Fibroblast of peridontal ligament (primary cell): ENCODE measurements around the gene RAPGEF2.
"Not testable (repeated sequence)": the region's sequence is repeated elsewhere in the genome, so short reads cannot be mapped to it uniquely, and the experiment has no call there.

Experiments used
- DNase-seq: peaks from one replicate; pipeline ENCODE4 v3.0.0-alpha.2; 2010; ENCODE audit errors: extremely low read depth

Gene RAPGEF2

DNA sequence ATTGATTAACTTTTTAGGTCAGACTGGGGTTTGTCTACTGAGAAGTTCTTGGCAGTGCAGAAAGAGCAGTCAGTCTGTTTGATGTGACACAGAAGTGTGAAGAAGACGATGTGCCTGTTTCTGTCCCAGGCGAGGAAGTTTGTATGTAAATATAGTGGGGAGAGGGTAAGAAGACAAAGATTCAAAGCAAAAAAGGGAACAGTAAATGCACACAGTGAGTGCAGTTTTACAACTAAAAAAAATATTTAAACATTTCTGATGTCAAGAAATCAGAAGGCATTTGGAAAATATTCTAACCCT is 264.9 kb downstream of the RAPGEF2 start:
- no peak for DNase-seq

DNA sequence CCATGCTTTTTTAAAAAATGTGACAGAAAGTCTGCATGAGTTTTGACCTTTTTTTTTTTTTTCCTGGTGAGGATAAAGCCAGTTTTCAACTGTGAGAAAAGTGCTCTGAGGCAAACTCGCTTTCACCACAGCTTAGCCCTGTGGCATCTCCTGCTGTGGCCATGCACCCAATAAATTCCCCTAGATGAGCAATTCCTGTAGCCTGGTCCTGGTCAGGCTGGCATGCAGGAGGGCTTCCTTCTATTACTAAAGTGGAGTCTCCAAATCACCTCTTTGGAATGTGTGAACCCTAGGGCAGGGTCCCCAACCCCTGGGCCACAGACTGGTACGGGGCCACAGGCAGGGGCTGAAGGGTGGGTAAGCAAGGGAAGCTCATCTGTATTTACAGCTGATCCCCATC is 265.4 kb downstream of the RAPGEF2 start:
- no peak for DNase-seq

DNA sequence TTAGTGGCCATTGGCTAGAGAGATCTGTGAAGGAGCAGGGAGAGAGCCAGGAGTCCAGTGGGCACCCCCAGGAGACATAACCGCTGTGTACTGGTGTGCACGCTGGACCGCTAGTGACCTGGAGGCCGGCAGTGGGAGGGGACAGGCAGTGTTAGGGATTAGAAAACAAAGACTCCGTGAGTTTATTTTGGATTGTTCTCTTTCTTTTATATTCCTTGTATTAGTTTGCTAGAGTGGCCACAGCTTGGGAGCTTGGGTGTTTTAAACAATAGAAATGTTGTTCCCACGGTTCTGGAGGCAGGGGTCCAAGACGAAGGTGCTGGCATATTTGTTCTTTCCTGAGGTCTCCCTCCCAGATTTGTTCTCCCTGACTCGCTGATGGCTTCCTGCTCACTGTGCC is 266.4 kb downstream of the RAPGEF2 start:
- no peak for DNase-seq

DNA sequence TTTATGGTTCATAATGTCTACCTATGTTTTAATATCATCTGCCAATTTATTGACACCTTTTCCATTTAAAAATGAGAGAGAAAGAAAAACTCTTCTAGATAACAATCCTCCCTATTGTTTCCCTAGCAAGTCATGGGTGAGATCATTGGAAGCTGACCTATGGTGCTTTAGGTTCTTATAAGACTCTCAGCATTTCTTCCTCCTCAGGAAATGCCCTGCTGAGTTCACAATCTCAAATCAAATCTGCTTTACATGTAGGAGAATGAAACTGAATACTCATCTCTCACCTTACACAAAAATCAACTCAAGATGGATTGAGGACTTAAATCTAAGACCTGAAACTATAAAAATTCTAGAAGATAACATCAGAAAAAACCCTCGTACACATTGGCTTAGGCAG is 267.4 kb downstream of the RAPGEF2 start:
- DNase-seq = no peak

DNA sequence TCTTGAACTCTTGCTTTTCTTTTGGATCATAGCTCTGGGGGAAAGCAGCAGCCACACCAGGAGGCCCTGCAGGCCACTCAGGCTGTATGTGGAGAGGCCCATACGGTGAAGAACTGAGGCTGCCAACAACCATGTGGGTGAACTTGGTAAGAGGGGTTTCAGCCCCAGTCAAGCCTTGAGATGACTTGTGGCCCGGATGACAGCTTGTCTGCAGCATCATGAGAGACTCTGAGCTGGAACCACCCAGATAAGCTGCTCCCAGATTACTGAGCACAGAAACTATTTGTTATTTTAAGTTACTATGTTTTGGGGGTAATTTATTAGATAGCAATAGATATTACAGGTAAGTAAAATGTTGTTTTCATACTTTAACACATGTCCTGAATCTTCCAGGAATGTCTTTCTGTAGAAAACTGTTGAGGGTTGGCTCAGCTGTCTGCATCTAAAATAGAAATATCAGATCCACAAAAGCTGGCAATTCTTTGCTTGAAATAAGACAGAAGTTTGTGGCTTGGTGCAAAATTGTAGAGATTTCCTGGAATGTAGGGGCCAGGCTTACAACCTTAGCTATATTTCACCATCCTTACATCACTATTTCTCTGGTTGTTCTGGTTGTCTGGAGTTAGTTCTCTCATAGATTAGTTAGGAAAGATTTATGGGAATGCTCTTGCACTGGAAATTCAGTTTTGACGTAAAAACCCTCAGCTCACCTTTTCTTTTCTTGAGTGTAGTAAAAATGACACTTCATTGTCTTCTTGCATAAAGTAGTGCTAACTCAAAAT is 272.1 kb downstream of the RAPGEF2 start:
- DNase-seq = peak; percentile 90

DNA sequence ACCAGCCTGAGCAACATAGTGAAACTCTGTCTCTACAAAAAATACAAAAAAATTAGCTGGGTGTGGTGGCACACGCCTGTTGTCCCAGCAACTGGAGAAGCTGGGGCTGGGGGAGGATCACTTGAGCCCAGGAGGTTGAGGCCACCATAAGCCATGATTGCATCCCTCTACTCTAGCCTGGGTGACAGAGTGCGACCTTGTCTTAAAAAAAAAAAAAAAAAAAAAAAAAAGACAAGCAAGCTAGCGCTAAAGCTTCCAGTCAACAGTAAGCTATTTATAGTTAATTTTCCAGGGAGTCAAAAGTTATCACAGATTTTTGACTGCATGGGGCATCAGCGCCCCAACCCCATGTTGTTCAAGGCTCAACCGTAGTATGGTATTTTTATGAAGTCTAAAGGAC is 273.4 kb downstream of the RAPGEF2 start:
- no peak for DNase-seq

DNA sequence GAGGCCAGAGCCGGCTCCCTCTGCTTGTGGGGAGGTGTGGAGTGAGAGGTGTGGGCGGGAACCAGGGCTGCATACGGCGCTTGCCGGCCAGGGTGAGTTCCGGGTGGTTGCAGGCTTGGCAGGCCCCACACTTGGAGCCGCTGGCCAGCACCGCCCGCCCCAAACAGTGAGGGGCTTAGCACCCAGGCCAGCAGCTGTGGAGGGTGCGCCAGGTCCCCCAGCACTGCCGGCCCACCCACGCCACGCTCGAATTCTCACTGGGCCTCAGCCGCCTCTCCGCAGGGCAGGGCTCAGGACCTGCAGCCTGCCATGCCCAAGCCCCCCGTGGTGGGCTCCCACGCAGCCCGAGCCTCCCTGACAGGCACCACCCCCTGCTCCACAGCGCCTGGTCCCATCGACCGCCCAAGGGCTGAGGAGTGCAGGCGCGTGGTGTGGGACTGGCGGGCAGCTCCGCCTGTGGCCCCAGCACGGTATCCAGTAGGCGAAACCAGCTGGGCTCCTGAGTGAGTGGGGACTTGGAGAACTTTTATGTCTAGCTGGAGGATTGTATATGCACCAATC is 275.3 kb downstream of the RAPGEF2 start:
- DNase-seq = no peak

DNA sequence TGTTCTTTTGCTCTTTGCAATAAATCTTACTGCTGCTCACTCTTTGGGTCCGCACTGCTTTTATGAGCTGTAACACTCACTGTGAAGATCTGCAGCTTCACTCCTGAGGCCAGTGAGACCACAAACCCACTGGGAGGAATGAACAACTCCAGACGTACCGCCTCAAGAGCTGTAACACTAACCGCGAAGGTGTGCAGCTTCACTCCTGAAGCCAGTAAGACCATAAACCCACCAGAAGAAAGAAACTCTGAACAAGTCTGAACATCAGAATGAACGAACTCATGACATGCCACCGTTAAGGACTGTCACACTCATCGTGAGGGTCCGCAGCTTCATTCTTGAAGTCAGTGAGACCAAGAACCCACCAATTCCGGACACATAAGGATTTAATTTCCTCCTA is 276.2 kb downstream of the RAPGEF2 start:
- not testable (repeated sequence) for DNase-seq

DNA sequence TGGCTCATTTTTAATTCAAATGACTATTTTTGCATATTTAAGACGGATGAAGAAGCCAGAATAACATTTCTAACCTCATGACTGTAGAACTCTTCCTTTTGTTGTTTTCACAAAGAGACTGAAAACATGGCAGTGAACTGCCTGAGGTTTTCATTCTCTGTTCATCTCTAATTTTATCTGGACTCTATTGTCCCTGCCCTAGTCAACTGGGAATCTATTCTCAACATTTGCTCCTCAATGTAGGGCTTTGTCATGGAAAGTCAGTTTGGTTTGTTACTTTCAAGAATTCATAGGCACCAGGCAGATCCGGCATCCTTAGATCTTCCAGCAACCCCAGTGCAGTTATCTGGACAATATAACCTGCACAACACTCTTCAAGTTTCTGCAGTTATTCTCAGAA is 277.0 kb downstream of the RAPGEF2 start:
- no peak for DNase-seq

DNA sequence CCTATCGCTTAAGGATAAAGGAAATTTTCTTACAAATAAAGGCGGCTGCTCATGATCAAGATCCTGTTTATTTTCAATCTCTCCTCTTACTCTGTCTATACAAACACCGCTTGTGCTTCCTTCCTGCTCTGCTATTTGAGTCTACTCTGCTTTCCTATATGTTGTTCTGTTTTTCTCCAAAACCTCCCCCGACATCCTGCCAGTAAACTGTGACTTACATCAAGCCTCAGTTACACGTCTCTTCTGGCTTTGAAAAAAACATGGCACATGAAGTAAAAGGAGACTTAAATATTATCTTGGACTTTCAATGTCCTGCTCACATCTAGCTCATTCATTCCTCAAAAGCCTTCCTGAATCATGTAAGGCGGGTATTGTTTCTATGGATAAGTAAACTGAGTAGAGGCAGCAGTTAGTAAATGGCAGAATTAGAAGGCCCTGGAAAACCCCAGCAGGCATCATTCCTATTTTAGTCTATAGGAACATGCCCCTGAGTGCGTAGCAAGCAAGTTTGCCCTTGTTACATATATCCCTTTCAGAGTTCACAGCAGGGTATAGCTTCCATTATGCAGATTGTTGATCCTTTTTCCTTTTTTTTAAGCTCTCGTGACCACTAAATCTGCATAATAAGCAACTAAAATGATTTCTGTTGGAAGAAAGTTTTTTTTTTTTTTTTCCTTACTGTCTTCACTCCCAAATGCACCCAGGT is 280.1 kb downstream of the RAPGEF2 start:
- no peak for DNase-seq

DNA sequence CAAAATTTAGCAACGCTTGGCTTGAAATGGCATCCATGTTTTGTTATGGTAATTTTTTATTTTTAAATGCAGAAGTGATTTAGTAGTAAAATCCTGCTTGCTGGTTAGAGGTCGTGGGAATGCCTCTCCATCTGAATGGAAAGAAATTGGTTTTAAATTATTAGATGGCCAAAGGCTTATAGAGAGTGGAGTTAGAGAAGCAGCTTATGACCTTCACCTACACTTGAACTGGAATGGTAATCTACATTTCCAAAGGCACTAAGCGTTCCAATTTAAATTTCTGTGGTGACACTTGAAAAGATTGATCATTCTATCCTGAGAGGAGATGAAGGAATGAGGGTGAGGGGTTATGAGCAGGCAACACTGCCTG is 280.7 kb downstream of the RAPGEF2 start:
- no peak for DNase-seq

DNA sequence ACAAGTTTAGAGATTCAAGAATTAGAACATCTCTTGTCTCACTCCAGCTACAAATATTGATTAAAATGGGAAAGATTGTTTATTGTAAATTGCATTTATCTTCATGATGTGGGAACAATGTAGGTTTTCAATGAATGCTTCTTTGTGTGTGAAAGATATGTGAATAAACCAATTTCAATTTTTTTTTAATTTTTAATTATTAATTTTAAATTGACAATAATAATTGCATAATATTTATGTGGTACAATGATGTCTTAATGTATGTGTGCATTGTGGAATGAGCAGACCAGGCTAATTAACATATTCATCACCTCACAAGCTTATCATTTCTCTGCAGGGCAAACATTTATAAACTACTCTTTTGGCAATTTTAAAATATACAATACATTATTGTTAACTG is 281.1 kb downstream of the RAPGEF2 start:
- DNase-seq = no peak

DNA sequence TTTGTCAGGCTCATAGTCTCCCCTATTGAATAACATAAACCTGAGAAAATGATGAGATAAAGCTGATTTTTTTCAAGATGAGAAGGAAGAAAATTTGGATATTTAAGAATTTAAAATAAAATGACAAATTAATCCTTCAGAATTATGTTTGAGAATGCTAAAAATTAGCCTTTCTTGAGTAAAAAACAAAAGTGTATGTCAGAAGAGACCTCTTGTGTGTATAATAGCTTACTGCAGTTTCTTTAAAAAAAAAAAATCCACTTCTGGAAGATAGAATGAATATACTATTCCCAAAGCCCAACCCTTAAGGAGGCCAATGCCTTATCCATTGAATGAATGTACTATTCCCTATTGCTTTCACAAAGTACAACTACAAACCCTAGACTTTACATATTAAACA is 281.8 kb downstream of the RAPGEF2 start:
- DNase-seq = peak; percentile 49

DNA sequence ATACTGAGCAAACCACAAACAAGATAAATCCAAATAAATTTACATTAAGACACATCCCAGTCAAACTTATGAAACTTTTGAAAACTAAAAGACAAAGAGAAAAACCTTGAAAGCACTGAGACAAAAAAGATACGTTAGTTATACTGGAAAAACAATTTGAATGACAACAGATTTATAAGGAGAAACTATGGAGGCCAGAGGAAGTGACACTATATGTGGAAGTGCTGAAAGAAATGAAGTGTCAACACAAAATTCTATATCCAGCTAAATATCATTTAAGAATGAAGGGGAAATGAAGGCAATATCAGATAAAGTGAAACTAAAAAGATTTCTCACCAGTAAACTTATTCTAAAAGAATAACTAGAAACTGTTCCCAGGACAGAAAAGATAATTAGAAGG is 283.7 kb downstream of the RAPGEF2 start:
- no peak for DNase-seq

DNA sequence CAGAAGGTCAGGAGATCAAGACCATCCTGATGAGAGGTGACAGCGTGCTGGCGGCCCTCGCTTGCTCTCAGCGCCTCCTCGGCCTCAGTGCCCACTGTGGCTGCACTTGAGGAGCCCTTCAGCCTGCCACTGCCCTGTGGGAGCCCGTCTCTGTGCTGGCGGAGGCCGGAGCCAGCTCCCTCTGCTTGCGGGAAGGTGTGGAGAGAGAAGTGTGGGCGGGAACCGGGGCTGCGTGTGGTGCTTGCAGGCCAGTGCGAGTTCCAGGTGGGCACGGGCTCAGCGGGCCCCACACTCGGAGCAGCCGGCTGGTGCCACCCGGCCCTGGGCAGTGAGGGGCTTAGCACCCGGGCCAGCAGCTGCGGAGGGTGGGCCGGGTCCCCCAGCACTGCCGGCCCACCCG is 286.9 kb downstream of the RAPGEF2 start:
- DNase-seq = no peak

DNA sequence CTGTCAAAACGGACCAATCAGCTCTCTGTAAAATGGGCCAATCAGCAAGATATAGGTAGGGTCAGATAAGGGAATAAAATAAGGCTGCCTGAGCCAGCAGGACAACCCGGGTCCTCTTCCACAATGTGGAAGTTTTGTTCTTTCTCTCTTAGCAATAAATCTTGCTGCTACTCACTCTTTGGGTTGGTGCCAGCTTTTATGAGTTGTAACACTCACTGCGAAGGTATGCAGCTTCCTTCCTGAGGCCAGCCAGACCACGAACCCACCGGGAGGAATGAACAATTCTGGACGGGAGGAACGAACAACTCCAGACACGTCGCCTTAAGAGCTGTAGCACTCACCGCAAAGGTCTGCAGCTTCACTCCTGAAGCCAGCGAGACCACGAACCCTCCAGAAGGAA is 287.8 kb downstream of the RAPGEF2 start:
- DNase-seq = peak; percentile 89

DNA sequence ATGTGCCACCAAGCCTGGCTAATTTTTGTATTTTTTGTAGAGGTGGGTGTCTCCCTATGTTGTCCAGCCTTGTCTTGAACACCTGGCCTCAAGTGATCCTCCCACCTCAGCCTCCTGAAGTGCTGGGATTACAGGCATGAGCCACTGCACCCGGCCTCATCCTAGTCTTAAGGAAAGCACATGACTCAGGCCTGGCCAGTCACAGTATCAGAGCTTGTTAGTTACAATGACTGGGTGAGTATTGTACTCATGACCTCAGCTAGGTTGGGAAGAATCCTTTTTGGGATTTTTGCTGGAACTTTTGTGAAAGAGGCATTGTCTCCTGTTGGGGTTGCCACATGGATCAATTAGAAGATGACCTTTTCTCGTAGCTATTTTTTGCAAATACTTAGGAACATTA is 292.8 kb downstream of the RAPGEF2 start:
- no peak for DNase-seq

DNA sequence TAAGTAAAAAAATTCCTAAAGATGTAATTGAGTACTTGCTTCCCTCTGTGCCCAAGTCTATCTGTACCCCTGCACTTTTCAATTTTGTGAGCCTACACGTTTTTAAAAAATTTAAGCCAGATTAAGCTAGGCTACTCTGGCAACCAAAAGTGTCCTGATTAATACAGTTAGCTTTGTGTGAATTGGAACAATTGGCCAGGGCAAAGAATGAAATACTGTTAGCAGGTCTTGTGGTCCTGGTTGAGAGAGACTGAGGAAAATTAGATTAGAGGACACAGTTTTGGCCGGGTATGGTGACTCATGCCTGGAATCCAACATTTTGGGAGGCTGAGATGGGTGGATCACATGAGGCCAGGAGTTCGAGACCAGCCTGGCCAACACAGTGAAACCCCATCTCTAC is 293.3 kb downstream of the RAPGEF2 start:
- DNase-seq = no peak

DNA sequence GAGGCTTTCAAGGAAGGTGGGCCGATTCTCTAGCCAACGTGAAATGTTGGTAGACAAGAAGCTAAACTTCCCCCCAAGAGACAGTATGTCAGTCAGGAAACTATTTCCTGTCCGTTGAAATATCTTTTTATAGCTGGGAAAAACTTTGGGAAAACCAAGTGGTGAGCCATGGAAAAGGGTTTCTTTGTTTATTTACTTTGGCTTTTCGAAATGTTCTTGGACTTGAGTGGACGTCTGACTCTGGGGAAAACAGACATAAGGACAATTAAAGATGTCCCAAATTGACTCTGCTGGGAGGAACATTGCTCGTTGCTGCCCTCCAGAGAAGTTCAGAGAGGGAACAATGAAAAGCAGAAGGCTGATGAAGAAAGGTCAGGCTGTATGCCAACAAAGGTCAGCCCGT is 295.4 kb downstream of the RAPGEF2 start:
- peak; percentile 38 for DNase-seq

DNA sequence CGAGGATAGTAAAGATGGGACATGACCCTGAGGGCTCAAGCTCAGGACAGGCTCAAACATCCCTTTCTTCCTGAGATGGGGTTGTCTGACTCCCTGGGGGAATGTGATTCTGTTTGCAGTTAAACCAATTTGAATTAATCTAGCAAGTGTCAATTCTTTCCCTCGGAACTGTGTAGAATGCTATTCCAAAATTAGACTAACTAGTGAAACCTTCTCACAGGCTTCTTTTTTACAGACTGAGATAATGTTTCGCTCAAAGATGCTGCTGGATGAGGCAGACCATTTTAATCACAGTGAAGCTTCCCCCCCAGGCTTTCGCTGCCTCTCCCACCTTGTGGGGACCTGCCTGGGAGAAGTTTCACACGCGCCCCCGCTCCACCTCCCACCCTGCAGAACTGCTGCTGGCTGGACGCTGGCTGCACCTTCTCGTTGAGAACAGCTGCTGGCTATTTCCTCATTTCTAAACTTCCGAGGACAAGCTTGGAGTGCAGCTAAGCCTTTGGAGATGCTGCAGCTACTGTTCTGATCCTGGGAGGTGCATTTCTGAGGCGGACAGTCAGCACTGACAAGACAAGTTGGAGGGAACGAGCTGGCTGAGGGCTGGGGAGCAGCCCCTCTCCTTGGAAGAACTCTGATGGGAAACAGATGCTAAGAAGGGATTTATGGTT is 297.8 kb downstream of the RAPGEF2 start:
- peak; percentile 40 for DNase-seq

DNA sequence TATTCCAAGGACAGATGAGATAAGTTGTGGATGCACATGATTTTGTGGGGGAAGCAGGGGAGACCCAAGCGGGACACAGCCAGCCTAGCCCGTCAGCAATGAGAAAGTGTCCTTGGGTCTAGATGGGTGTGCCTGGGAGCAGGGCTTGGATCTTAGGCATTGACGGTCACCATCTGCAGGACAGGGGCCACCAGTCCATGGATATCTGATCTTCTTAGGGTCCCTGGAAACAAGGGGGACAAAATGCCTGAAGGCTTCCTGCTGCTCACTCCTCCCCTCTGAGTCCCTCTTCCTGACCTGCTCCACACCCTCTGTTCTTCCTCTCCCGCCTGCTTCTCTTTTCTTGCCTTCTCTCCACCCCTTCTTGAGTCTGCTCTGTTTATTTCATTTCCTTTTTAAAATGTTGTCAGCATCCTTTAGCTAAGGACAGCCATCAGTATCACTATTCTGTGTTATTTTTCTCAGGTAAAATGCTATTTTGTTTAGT is 298.4 kb downstream of the RAPGEF2 start:
- no peak for DNase-seq

DNA sequence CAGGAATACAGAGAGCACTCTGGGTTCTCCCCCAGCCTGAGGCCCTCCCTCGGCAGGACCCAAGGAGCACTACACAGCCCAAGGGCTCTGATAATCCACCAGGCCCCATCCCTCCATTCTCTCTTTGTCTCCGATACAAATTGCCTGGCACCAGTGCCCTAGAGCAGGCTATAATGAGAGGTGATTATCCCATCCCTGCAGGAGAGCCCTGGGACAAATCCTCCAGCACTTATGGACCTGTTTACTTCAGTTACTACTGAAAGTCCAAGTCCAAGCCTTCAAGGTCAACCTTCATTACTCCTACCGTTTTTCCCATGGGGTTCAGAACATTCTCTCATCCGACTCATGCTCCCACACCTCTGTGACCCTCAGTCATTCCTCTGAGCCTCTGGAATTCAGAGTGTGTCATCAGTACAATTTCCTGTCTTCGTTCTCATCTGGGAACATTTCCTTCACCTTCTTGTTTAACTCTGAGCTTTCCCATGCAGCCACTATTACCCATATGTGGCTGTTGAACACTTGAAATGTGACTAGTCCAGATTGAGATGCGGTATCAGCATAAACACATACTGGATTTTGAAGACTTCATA is 299.0 kb downstream of the RAPGEF2 start:
- peak; percentile 22 for DNase-seq
